ENCODE results near the gene NETO2.
A peak's percentile ranks its signal among the peaks of the same experiment; 100 is the strongest.
"Not testable (repeated sequence)": the region's sequence is repeated elsewhere in the genome, so short reads cannot be mapped to it uniquely, and the experiment has no call there.

The NETO2 gene, protein sequence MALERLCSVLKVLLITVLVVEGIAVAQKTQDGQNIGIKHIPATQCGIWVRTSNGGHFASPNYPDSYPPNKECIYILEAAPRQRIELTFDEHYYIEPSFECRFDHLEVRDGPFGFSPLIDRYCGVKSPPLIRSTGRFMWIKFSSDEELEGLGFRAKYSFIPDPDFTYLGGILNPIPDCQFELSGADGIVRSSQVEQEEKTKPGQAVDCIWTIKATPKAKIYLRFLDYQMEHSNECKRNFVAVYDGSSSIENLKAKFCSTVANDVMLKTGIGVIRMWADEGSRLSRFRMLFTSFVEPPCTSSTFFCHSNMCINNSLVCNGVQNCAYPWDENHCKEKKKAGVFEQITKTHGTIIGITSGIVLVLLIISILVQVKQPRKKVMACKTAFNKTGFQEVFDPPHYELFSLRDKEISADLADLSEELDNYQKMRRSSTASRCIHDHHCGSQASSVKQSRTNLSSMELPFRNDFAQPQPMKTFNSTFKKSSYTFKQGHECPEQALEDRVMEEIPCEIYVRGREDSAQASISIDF

DNA sequence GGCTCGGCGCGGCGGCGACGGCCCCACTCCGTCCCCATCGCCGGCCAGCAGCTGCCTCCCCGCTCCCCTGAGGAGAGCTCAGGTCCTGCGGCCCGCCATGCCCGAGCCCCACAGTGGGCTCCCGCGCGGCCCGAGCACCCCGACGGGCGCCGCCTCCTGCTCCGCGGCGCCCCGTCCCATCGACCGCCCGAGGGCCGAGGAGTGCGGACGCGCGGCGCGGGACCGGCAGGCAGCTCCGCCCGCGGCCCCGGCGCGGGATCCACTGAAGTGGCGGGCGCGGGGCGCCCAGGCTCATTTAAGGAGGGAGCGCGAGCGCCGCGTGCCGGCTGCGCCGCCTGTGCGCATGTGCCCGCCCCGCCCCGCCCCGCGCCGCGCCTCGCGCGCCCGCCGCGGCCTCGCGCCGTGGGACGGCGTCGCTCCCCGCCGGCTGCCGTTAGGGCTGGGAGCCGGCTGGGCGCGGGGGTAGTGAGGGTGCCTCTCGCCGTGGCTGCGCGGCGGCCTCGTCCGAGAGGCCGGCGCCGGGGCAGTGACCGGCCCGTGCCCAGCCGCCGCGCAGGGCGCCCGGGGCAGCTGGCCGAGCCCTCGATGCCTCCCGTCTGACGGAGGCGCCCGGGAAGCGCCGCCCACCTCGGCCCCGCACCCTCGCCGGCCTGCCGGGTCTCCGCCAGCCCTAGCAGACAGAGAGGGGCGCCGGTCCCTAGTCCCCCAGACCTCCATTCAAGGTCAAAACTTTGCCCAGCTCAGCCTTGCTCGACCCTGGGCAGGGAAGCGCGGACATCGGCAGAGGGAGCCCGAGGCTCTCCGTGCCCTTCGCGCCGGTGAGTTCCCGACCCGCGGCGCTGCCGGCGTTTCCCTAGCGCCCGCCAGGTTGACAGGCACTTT is at the start of gene NETO2:
Gene NETO2 (minus strand): TSS at position 269 of the 882 bp plus-strand sequence. CDS start 333 bp downstream, outside the sequence.
- Histone ChIP-seq H3K4me1 (ENCODE audit: insufficient read depth, low read length) (peaks cover 4% of the 10 kb centered on the region; the same call in 1 of the 2 replicates), H3K4me3 (ENCODE audit: low read length) (peak within 1 kb of the TSS; percentile 70), H3K9ac (ENCODE audit: low read depth, low read length) (peak within 1 kb of the TSS; percentile 66; the same call in 1 of the 2 replicates), H3K36me3 (ENCODE audit: insufficient read depth, low read depth, low read length) (no peaks in the 10 kb centered on the region), H3K27ac (ENCODE audit: low read length) (no peak within 1 kb of the TSS), H3K27me3 (ENCODE audit: insufficient read depth, low read length) (peaks cover 36% of the 10 kb centered on the region), H3K9me3 (ENCODE audit: insufficient read depth, low read depth, low read length) (no peaks in the 10 kb centered on the region)

DNA sequence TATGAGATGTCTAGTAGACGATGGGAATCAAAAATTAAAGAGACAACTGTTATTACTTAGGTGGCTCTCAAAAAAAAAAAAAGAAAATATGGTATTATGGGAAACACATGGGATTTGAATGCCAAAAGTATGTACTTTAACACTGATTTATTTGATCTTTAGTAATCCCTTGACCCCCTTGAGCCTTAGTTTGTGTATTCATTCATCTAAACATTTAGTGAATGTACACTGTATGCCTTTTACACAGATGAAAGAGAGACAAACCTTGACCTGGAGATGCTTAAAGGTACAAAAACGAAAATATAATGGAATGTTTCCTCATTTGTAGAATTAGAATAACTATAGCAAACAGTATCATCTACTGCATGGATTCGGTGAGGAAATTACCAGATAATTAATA is 38.6 kb upstream of the NETO2 start:
- Histone ChIP-seq H3K27me3 (ENCODE audit: insufficient read depth, low read length) (no peaks in the 10 kb centered on the region), H3K4me3 (ENCODE audit: low read length) (no peak overlapping the region), H3K9ac (ENCODE audit: low read depth, low read length) (no peak overlapping the region), H3K27ac (ENCODE audit: low read length) (no peak overlapping the region), H3K36me3 (ENCODE audit: insufficient read depth, low read depth, low read length) (no peaks in the 10 kb centered on the region), H3K9me3 (ENCODE audit: insufficient read depth, low read depth, low read length) (peaks cover 11% of the 10 kb centered on the region), H3K4me1 (ENCODE audit: insufficient read depth, low read length) (no peaks in the 10 kb centered on the region)

DNA sequence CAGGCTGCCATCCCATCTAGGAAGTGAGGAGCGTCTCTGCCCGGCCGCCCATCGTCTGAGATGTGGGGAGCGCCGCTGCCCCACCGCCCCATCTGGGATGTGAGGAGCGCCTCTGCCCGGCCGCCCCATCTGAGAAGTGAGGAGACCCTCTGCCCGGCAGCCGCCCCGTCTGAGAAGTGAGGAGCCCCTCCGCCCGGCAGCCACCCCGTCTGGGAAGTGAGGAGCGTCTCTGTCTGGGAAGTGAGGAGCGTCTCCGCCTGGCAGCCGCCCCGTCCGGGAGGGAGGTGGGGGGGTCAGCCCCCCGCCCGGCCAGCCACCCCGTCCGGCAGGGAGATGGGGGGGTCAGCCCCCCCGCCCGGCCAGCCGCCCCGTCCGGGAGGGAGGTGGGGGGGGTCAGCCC is 37.3 kb upstream of the NETO2 start:
- H3K4me3 ChIP-seq (ENCODE audit: low read length); H3K4me1 ChIP-seq (ENCODE audit: insufficient read depth, low read length); H3K27me3 ChIP-seq (ENCODE audit: insufficient read depth, low read length); H3K27ac ChIP-seq (ENCODE audit: low read length); H3K9ac ChIP-seq (ENCODE audit: low read depth, low read length); H3K36me3 ChIP-seq (ENCODE audit: insufficient read depth, low read depth, low read length): not testable (repeated sequence)
- H3K9me3 ChIP-seq (ENCODE audit: insufficient read depth, low read depth, low read length) = peaks cover 11% of the 10 kb centered on the region

DNA sequence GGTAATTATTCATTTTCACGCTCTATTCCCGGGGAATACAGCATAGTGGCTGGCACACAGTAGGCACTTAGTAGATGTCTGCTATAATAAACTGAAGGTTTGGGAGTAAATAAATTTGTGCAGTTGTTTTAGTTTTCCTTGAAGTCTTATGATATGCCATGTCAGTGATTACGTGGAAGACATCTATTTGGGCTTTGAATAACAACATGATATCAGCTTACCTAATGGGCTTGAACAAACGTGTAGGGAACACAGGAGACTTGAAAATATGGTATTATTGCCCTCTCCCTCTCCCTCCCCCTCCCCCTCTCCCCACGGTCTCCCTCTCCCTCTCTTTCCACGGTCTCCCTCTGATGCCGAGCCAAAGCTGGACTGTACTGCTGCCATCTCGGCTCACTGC is 36.3 kb upstream of the NETO2 start:
- Histone ChIP-seq H3K9me3 (ENCODE audit: insufficient read depth, low read depth, low read length) (peaks cover 11% of the 10 kb centered on the region), H3K27me3 (ENCODE audit: insufficient read depth, low read length) (no peaks in the 10 kb centered on the region), H3K9ac (ENCODE audit: low read depth, low read length) (no peak overlapping the region), H3K4me3 (ENCODE audit: low read length) (no peak overlapping the region), H3K4me1 (ENCODE audit: insufficient read depth, low read length) (no peaks in the 10 kb centered on the region), H3K36me3 (ENCODE audit: insufficient read depth, low read depth, low read length) (no peaks in the 10 kb centered on the region), H3K27ac (ENCODE audit: low read length) (no peak overlapping the region)

DNA sequence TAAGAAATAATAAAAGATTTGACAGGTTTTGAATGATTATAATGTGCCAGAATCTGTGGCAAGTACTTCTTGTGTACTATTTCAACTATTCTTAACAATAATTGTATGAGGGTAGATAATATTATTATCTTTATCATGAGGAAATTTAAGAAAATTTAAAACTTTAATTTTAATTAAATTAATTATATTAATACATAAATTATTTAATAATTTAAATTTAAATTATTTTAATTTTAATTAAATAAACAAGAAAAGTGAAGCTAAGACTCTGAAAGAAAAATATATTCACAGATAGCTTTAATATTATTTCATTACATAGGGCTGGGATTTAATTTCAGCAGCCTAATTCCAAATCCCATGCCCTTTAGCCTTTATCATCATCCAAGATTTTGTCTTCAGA is 31.4 kb upstream of the NETO2 start:
- Histone ChIP-seq H3K27ac (ENCODE audit: low read length) (no peak overlapping the region), H3K9me3 (ENCODE audit: insufficient read depth, low read depth, low read length) (peaks cover 5% of the 10 kb centered on the region), H3K4me3 (ENCODE audit: low read length) (no peak overlapping the region), H3K27me3 (ENCODE audit: insufficient read depth, low read length) (no peaks in the 10 kb centered on the region), H3K36me3 (ENCODE audit: insufficient read depth, low read depth, low read length) (no peaks in the 10 kb centered on the region), H3K9ac (ENCODE audit: low read depth, low read length) (no peak overlapping the region), H3K4me1 (ENCODE audit: insufficient read depth, low read length) (no peaks in the 10 kb centered on the region)

DNA sequence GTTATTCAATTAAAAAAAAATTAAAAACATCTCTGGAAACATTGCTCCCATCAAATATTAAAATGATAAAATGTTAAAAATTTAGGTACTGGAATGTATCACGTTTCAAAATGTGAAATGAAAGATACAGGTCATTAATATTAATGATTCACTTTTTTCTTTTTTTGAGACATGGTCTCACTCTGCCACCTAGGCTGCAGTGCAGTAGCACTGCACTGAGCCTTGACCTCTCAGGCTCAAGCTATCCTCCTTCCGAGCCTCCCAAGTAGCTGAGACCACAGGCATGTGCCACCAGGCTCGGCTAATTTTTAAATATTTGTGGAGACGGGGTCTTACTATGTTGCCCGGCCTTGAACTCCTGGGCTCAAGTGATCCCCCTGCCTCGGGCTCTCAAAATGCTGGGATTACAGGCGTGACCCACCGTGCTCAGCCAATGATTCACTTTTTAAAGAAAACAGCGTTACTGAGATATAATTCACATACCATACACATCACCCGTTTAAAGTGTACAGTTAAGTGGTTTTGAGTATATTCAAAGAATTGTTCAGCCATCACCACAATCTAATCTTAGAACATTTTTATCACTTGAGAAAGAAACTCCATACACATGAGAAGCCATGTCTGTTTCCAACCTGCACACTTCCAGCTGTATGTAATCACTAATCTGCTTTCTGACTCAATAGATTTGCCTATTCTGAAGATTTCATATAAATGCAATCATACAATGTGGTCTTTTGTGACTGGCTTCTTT is 19.1 kb upstream of the NETO2 start:
- H3K27me3 ChIP-seq (ENCODE audit: insufficient read depth, low read length) = no peaks in the 10 kb centered on the region
- H3K27ac ChIP-seq (ENCODE audit: low read length) = no peak overlapping the region
- H3K4me1 ChIP-seq (ENCODE audit: insufficient read depth, low read length) = peaks cover 14% of the 10 kb centered on the region; the same call in 1 of the 2 replicates
- no peak overlapping the region for H3K4me3 ChIP-seq (ENCODE audit: low read length)
- H3K9me3 ChIP-seq (ENCODE audit: insufficient read depth, low read depth, low read length) = no peaks in the 10 kb centered on the region
- H3K36me3 ChIP-seq (ENCODE audit: insufficient read depth, low read depth, low read length) = no peaks in the 10 kb centered on the region
- H3K9ac ChIP-seq (ENCODE audit: low read depth, low read length) = no peak overlapping the region

DNA sequence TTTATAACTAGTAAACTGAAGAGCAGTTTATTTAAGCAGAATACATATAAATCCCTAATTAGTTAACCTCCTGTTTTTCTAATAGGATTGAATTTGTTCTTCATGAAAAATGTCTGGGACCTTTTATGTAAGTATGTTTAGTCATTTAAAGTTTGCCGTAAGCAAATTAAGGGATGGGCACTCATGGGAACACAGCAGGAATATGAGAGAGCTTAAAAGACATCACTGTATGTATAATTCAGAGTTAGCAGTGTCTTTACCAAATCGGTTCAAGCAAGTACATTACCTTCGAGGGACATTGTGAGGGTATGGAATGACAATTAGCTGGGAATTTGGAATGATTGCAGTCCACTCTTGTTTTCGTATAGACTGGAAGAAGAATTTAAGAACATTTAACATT is 17.7 kb upstream of the NETO2 start:
- no peaks in the 10 kb centered on the region for H3K27me3 ChIP-seq (ENCODE audit: insufficient read depth, low read length)
- no peak overlapping the region for H3K9ac ChIP-seq (ENCODE audit: low read depth, low read length)
- H3K4me1 ChIP-seq (ENCODE audit: insufficient read depth, low read length) = peaks cover 6% of the 10 kb centered on the region; the same call in 1 of the 2 replicates
- no peaks in the 10 kb centered on the region for H3K36me3 ChIP-seq (ENCODE audit: insufficient read depth, low read depth, low read length)
- no peaks in the 10 kb centered on the region for H3K9me3 ChIP-seq (ENCODE audit: insufficient read depth, low read depth, low read length)
- no peak overlapping the region for H3K4me3 ChIP-seq (ENCODE audit: low read length)
- no peak overlapping the region for H3K27ac ChIP-seq (ENCODE audit: low read length)

DNA sequence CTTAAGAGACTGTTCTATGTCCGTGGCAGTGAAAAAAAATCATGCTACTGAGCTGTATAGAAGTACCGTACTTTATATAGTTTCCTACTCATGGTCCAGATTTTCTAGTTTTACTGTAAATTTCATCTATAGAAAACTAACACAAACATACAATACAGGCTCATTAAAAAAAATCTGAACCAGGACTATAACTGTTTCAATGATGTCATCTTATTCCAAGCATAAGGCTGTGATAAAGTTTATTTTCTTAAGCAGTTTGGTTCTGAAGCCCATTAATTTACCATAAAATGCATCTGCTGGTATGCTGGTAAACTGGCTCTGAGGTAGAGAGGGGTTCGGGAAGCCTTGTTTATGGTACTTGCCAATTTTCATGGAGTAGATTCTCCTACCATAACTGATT is 16.7 kb upstream of the NETO2 start:
- Histone ChIP-seq H3K36me3 (ENCODE audit: insufficient read depth, low read depth, low read length) (no peaks in the 10 kb centered on the region), H3K9me3 (ENCODE audit: insufficient read depth, low read depth, low read length) (no peaks in the 10 kb centered on the region), H3K9ac (ENCODE audit: low read depth, low read length) (no peak overlapping the region), H3K27me3 (ENCODE audit: insufficient read depth, low read length) (no peaks in the 10 kb centered on the region), H3K4me3 (ENCODE audit: low read length) (no peak overlapping the region), H3K4me1 (ENCODE audit: insufficient read depth, low read length) (no peaks in the 10 kb centered on the region), H3K27ac (ENCODE audit: low read length) (no peak overlapping the region)

DNA sequence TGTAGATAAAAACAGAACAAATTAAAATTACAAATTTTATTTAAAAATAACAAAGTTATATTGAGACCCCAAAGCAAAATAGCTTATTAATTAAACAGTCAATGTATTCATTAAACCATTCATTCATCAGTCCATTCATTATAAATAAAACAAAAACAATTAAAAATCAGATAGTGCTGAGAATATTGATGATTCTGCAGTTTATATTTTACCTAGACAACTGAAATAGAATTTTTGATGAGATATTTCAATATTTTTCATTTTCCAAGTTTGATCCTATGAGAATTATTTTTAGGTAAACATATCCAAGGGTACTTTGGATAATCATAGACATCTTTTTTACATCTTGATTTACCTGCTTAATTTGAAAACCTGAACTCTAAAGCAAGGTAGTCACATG is 15.2 kb upstream of the NETO2 start:
- no peak overlapping the region for H3K4me3 ChIP-seq (ENCODE audit: low read length)
- no peaks in the 10 kb centered on the region for H3K9me3 ChIP-seq (ENCODE audit: insufficient read depth, low read depth, low read length)
- no peak overlapping the region for H3K27ac ChIP-seq (ENCODE audit: low read length)
- no peak overlapping the region for H3K9ac ChIP-seq (ENCODE audit: low read depth, low read length)
- H3K36me3 ChIP-seq (ENCODE audit: insufficient read depth, low read depth, low read length) = no peaks in the 10 kb centered on the region
- no peaks in the 10 kb centered on the region for H3K27me3 ChIP-seq (ENCODE audit: insufficient read depth, low read length)
- no peaks in the 10 kb centered on the region for H3K4me1 ChIP-seq (ENCODE audit: insufficient read depth, low read length)

DNA sequence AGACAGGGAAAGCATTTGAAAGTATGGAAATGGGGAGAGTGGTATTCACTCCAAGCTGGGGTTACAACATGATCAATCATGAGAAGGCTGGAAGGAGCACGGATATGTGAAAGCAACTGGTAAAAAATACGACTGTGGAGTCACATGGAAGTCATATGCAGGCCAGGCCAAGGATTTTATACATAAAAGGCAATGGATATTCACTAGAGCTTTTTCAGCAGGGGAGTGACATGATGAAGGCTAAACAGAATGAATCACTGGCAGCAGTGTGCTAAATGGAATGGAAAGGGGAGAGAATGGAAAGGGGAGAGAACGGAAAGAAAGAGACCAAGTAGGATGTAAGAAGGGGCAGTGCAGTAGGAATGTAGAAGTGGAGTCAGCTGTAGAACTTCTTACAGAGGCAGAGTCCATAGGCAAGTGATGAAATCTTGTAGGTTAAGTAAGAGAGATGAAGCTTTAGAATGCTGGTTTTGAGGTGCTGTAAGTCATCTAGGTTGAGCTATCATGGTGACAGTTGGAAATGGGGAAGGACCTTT is 13.0 kb upstream of the NETO2 start:
- Histone ChIP-seq H3K36me3 (ENCODE audit: insufficient read depth, low read depth, low read length) (peaks cover 8% of the 10 kb centered on the region; the same call in 1 of the 2 replicates), H3K27ac (ENCODE audit: low read length) (no peak overlapping the region), H3K9ac (ENCODE audit: low read depth, low read length) (no peak overlapping the region), H3K4me3 (ENCODE audit: low read length) (no peak overlapping the region), H3K9me3 (ENCODE audit: insufficient read depth, low read depth, low read length) (peaks cover 17% of the 10 kb centered on the region; the same call in 1 of the 2 replicates), H3K4me1 (ENCODE audit: insufficient read depth, low read length) (no peaks in the 10 kb centered on the region), H3K27me3 (ENCODE audit: insufficient read depth, low read length) (no peaks in the 10 kb centered on the region)

DNA sequence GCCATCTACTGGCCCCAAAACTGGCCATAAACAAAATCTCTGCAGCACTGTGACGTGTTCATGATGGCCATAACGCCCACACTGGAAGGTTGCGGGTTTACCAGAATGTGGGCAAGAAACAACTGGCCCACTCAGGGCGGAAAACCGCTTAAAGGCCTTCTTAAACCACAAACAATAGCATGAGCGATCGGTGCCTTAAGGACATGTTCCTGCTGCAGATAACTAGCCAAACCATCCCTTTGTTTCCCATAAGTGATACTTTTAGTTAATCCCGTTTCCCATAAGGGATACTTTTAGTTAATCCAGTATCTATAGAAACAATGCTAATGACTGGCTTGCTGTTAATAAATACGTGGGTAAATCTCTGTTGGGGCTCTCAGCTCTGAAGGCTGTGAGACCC is 8.8 kb upstream of the NETO2 start:
- H3K27me3 ChIP-seq (ENCODE audit: insufficient read depth, low read length); H3K4me1 ChIP-seq (ENCODE audit: insufficient read depth, low read length); H3K4me3 ChIP-seq (ENCODE audit: low read length); H3K9ac ChIP-seq (ENCODE audit: low read depth, low read length); H3K27ac ChIP-seq (ENCODE audit: low read length); H3K36me3 ChIP-seq (ENCODE audit: insufficient read depth, low read depth, low read length): not testable (repeated sequence)
- H3K9me3 ChIP-seq (ENCODE audit: insufficient read depth, low read depth, low read length) = peaks cover 17% of the 10 kb centered on the region

All from iPS-20b (cell line).